Ovary (tissue), 3 donors: ENCODE measurements around the gene RBBP4.

ENCODE experiments used
- EP300 ChIP-seq: sonication (generic); formaldehyde crosslinking; IDR thresholded peaks from one replicate; pipeline ENCODE4 v1.6.1; 2017; ENCODE audit warnings: antibody characterized with exemption
- TF ChIP-seq, protein P1 (sequence below), 3 donors: fragments of 450-650 bp in 2 of 3; fragments of 200-600 bp in 1 of 3; IDR thresholded peaks; one replicate each; pipeline versions ENCODE4 v1.5.1 to v1.8.0; 2016 to 2022; ENCODE audit warnings: antibody characterized with exemption in 3 of 3, mild to moderate bottlenecking in 1 of 3
- donor health status: DM: no; HTN: no; CAD: no.

DNA sequence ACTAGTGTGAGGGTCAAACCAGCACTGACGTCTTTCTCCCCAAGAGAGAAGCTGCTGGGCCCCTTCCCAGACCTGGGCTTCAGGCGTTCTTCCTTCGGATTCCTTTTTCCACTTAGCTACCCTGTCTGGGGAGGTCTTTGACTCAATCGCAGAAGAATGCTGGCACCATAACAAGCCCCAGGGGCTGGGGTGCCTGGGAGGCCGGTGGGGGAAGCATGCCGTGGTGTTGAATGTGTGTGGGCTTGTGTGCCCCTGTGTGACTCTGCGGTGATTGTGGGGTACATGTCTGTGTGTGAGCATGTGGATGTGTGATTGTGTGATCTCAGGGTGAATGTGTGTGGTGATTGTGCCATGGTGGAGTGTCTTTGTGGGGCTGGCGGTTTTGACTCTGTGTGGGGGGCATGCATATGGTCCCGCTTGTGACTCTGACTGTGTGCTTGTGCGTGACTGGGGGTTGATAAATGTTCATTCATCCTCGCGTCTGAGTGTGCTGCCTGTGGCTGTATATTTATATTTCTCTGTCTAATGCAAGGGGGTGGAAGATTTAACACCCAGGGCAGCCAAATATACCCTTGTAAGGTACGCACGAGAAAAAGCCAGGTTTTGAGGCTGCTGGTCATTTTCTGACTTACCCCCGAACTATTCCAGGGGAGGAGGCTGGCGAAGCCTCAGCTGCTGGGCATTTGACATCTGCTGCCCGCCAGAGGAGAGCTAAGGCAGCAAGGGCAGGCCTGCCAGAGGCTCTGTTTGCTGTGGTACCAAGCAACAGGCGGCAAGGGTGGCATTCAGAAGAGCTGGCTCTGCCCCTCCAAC, 52.7 kb downstream of the RBBP4 start:
- no peak for TF ChIP-seq EP300
- TF ChIP-seq, protein P1, sequence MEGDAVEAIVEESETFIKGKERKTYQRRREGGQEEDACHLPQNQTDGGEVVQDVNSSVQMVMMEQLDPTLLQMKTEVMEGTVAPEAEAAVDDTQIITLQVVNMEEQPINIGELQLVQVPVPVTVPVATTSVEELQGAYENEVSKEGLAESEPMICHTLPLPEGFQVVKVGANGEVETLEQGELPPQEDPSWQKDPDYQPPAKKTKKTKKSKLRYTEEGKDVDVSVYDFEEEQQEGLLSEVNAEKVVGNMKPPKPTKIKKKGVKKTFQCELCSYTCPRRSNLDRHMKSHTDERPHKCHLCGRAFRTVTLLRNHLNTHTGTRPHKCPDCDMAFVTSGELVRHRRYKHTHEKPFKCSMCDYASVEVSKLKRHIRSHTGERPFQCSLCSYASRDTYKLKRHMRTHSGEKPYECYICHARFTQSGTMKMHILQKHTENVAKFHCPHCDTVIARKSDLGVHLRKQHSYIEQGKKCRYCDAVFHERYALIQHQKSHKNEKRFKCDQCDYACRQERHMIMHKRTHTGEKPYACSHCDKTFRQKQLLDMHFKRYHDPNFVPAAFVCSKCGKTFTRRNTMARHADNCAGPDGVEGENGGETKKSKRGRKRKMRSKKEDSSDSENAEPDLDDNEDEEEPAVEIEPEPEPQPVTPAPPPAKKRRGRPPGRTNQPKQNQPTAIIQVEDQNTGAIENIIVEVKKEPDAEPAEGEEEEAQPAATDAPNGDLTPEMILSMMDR (IDR thresholded peaks at IDR 0.05): no peak
